Activated B cell treated with CpG ODN at 0.5 μM for 24 hours (primary cell): ENCODE results near the gene KCND3. TPM values are rescaled to one million over a fixed set of nuclear protein-coding genes. Genes with fewer than 3 reads are reported as not detected.

Source experiments
- ATAC-seq: fragments of 200-7000 bp; cut with Tn5 transposase; one replicate; pipeline ENCODE4 v1.10.0; 2021; ENCODE audit warnings: low read depth, mild to moderate bottlenecking, moderate library complexity
- CTCF ChIA-PET: fragments of 350-600 bp; sonication (Branson Sonifier 250); formaldehyde crosslinking; loops from one replicate; lab custom pipeline; 2021; ENCODE audit warnings: antibody characterized with exemption; lab: Charles Lee
- POLR2A ChIA-PET: fragments of 350-600 bp; sonication (Branson Sonifier 250); formaldehyde crosslinking; loops from one replicate; lab custom pipeline; 2021; ENCODE audit warnings: antibody characterized with exemption; lab: Charles Lee
- DNase-seq: peaks from one replicate; pipeline ENCODE4 v3.0.0; 2022
- H3K27ac Mint-ChIP-seq: one replicate; pipeline ENCODE4 v1.8.0; 2020; ENCODE audit warnings: mixed read lengths
- H3K27me3 Mint-ChIP-seq: one replicate; pipeline ENCODE4 v1.8.0; 2021; ENCODE audit warnings: mixed read lengths
- H3K36me3 Mint-ChIP-seq: one replicate; pipeline ENCODE4 v1.8.0; 2021; ENCODE audit warnings: low read depth, mixed read lengths
- H3K4me1 Mint-ChIP-seq: one replicate; pipeline ENCODE4 v1.8.0; 2021; ENCODE audit warnings: mixed read lengths
- H3K4me3 Mint-ChIP-seq: one replicate; pipeline ENCODE4 v1.8.0; 2020; ENCODE audit warnings: mild to moderate bottlenecking, mixed read lengths
- H3K9me3 Mint-ChIP-seq: one replicate; pipeline ENCODE4 v1.8.0; 2020; ENCODE audit warnings: mixed read lengths
- intact Hi-C: fragments of 100-400 bp; cut with micrococcal nuclease; formaldehyde crosslinking; loops from one replicate; pipeline ENCODE4 v1.15.1; 2024
- total RNA-seq: library from RNA; stranded (reverse); gene quantifications from 2 replicates; pipeline ENCODE4 v1.2.3, GENCODE V29; 2022
- TF ChIP-seq, protein P1 (sequence below): fragments of 200-600 bp; IDR thresholded peaks from one replicate; pipeline ENCODE4 v1.8.0; 2022; ENCODE audit warnings: antibody characterized with exemption, mild to moderate bottlenecking

The KCND3 gene
- total RNA-seq, 1 donor from 2014 or later, result 0.04 TPM

DNA sequence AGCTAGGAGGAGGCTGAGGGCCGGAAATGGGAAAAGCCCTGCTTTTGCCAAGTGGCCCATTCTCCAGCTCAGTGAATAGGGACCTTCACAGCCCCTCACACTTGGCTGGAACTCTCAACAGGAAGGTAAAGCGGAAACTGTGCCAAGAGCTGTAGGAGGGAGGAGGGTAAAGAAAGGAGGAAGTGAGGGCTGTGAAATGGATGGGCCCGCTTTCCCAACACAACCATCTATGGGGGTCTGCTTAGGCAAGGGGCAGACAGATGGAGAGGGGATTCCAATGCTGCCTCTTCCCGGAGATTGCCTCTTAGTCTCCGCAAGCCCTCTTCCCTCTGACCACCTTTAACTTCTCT is 255.5 kb downstream of the KCND3 start:
- TF ChIP-seq, protein P1, sequence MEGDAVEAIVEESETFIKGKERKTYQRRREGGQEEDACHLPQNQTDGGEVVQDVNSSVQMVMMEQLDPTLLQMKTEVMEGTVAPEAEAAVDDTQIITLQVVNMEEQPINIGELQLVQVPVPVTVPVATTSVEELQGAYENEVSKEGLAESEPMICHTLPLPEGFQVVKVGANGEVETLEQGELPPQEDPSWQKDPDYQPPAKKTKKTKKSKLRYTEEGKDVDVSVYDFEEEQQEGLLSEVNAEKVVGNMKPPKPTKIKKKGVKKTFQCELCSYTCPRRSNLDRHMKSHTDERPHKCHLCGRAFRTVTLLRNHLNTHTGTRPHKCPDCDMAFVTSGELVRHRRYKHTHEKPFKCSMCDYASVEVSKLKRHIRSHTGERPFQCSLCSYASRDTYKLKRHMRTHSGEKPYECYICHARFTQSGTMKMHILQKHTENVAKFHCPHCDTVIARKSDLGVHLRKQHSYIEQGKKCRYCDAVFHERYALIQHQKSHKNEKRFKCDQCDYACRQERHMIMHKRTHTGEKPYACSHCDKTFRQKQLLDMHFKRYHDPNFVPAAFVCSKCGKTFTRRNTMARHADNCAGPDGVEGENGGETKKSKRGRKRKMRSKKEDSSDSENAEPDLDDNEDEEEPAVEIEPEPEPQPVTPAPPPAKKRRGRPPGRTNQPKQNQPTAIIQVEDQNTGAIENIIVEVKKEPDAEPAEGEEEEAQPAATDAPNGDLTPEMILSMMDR, result no peak
- Mint-ChIP-seq H3K4me1 (peaks cover 13% of the 10 kb centered on the region), H3K27ac (no peak overlapping the region), H3K4me3 (no peak overlapping the region), H3K9me3 (no peaks in the 10 kb centered on the region), H3K36me3 (no peaks in the 10 kb centered on the region), H3K27me3 (no peaks in the 10 kb centered on the region)
- DNase-seq (no peak), ATAC-seq (no peak)
- POLR2A ChIA-PET, result no interaction called here
- CTCF ChIA-PET, result interaction anchor here (0.8 to 1.8 kb wide), 2 partner anchors 10 to 19 kb away, joined by 3 to 7 read pairs; no protein-coding TSS in a partner anchor
- intact Hi-C loops, result no loop called here

DNA sequence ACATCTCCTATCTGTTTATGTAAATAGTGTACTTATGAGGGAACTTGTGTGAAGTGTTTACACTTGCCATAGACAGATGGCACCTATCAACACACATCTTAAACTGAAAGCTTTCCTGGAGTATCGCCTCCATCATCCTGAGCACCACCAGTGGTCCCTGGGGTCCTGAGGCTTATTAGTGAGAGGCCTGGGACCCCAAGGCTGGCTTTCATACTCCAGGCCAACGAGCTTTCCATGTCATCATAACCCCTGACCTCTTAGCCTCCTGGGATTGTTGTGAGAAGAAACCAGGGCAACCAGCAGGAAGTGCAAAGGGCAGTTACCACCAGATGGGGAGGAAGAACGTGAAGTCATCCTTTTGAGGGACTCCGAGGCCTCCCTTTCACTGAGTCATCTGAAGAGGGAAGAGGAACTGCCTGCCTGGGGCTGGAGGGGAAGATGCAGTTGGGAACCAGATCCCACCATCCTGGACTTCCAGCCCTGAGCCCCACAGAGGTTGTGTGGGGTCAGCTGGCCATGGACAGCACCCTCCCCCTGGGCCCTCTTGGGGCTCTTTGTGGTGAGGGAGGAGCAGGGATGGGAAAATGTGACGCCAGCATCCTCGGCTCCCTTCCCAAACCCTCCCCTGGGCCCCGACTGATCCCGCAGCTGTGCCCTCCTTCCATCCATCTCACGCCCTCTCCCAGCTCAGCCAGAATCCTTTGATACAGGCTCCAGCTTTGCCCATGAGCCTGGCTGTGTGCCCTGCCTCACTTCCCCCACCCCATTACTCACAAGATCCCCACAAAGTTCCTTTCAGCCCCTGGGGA is 256.1 kb downstream of the KCND3 start:
- H3K4me3 Mint-ChIP-seq, result no peak overlapping the region
- DNase-seq (no peak), ATAC-seq (no peak)
- intact Hi-C loops, result no loop called here
- no peaks in the 10 kb centered on the region for H3K36me3 Mint-ChIP-seq
- H3K27ac Mint-ChIP-seq, result no peak overlapping the region
- peaks cover 10% of the 10 kb centered on the region for H3K4me1 Mint-ChIP-seq
- TF ChIP-seq, protein P1, result no peak
- CTCF ChIA-PET, result no interaction called here
- no peaks in the 10 kb centered on the region for H3K9me3 Mint-ChIP-seq
- H3K27me3 Mint-ChIP-seq, result no peaks in the 10 kb centered on the region
- POLR2A ChIA-PET, result interaction anchor here (0.6 to 0.7 kb wide), 2 partner anchors 60 to 483 kb away, joined by 3 to 4 read pairs; no protein-coding TSS in a partner anchor

DNA sequence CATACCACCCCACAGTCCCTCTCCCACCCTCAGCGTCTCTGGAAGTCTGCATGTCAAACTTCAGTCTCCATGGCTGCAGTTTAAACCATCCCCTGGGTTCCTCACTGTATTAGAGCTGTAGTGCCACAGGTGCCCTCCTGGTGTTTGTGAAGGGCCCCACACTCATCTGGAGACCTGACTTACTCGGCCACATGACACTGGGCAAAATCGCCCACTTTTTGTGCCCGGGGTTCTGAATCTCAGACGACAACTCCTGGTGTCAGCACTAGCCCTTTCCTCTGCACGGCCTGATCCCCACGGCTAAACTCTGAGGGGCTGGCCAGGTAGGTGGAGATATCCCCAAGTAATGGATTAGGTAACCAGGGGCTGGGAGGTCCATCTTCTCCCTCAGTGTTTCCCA is 256.8 kb downstream of the KCND3 start:
- Mint-ChIP-seq H3K36me3 (no peaks in the 10 kb centered on the region), H3K27ac (no peak overlapping the region), H3K27me3 (no peaks in the 10 kb centered on the region), H3K4me1 (peaks cover 6% of the 10 kb centered on the region), H3K4me3 (no peak overlapping the region), H3K9me3 (no peaks in the 10 kb centered on the region)
- intact Hi-C loops, result no loop called here
- CTCF ChIA-PET, result no interaction called here
- TF ChIP-seq, protein P1, result no peak
- ATAC-seq, result no peak
- POLR2A ChIA-PET, result interaction anchor here (0.7 kb wide), 1 partner anchor 483 kb away, joined by 3 read pairs; no protein-coding TSS in a partner anchor
- DNase-seq, result no peak

DNA sequence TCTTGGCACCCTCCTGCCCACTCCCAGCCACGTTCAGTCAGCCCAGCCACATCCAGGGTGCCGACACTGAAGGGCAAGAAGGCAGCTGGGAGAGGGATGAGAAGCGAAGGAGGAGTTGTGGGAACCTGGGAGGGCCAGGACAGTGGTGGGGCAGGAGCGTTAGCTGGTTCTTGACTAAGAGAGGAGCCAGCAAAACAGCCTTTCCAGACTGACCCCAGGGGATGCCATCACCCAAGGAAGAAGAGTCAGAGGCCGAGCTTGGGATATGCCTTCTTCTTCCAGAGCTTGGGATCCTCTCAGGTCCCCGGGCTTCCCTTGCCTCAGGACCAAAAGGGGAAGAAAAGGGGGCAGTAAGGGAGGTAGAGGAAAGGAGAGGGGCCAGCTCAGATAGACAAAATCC is 257.5 kb downstream of the KCND3 start:
- H3K9me3 Mint-ChIP-seq, result no peaks in the 10 kb centered on the region

DNA sequence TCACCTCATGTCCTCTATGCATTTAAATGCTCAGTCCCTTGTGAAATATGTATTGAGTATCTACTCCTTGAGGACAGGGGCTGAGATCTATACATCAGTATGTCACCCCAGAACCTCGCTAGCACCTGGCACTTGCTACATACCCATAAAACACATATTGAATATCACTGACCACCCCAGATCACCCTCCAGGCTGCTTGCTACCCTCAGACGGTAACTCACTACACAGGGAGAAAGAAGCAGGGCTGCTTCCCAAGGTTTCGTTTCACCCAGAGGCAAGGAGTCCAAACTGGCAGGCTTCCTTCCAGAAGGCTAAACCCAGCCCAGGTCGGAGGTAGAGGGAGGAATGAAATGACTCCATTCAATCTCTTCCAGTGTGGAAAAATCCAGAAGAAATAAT is 258.8 kb downstream of the KCND3 start:
- CTCF ChIA-PET, result interaction anchor here (1.1 kb wide), 1 partner anchor 17 kb away, joined by 4 read pairs; no protein-coding TSS in a partner anchor
- DNase-seq, result no peak
- no peak for ATAC-seq
- Mint-ChIP-seq H3K36me3 (no peaks in the 10 kb centered on the region), H3K4me3 (no peak overlapping the region), H3K27me3 (no peaks in the 10 kb centered on the region), H3K9me3 (no peaks in the 10 kb centered on the region), H3K27ac (no peak overlapping the region), H3K4me1 (peaks cover 2% of the 10 kb centered on the region)
- POLR2A ChIA-PET, result interaction anchor here (0.6 kb wide), 1 partner anchor 129 kb away, joined by 3 read pairs; no protein-coding TSS in a partner anchor
- intact Hi-C loops, result no loop called here
- TF ChIP-seq, protein P1, result no peak

More for the DNA sequence above, 257.5 kb downstream of the KCND3 start:
- no peaks in the 10 kb centered on the region for H3K27me3 Mint-ChIP-seq
- no peaks in the 10 kb centered on the region for H3K36me3 Mint-ChIP-seq
- ATAC-seq (no peak), DNase-seq (no peak)
- TF ChIP-seq, protein P1, result no peak
- H3K4me1 Mint-ChIP-seq, result peaks cover 2% of the 10 kb centered on the region
- no peak overlapping the region for H3K27ac Mint-ChIP-seq
- intact Hi-C loops, result no loop called here
- CTCF ChIA-PET, result interaction anchor here (1.1 kb wide), 1 partner anchor 19 kb away, joined by 4 read pairs; no protein-coding TSS in a partner anchor
- no peak overlapping the region for H3K4me3 Mint-ChIP-seq
- POLR2A ChIA-PET, result no interaction called here
